KMS-11 (cell line): ENCODE results near the gene RPP40.

Source experiments
- H2AFZ ChIP-seq: fragments of 200-600 bp; sonication (generic); 2 replicates; pipeline ENCODE4 v1.6.1; 2016; ENCODE audit warnings: antibody characterized with exemption, mixed run types, low read depth
- H3K27ac ChIP-seq: fragments of 200-600 bp; sonication (generic); 2 replicates; pipeline ENCODE4 v1.6.1; 2016; ENCODE audit warnings: mild to moderate bottlenecking, mixed run types
- H3K27me3 ChIP-seq: fragments of 200-600 bp; sonication (generic); 2 replicates; pipeline ENCODE4 v1.6.1; 2017; ENCODE audit warnings: mild to moderate bottlenecking, low read depth, mixed run types, moderate library complexity; ENCODE audit not compliant: insufficient read depth
- H3K36me3 ChIP-seq: fragments of 200-600 bp; sonication (generic); 2 replicates; pipeline ENCODE4 v1.6.1; 2017; ENCODE audit warnings: mild to moderate bottlenecking, mixed run types; ENCODE audit not compliant: insufficient read depth
- H3K4me1 ChIP-seq: fragments of 200-600 bp; sonication (generic); 2 replicates; pipeline ENCODE4 v1.6.1; 2016; ENCODE audit warnings: mild to moderate bottlenecking, low read depth, mixed run types; ENCODE audit not compliant: poor library complexity, severe bottlenecking
- H3K4me2 ChIP-seq: fragments of 200-600 bp; sonication (generic); 2 replicates; pipeline ENCODE4 v1.7.0; 2016; ENCODE audit warnings: mild to moderate bottlenecking, mixed run types
- H3K4me3 ChIP-seq: fragments of 200-600 bp; sonication (generic); IDR thresholded peaks from 2 replicates; pipeline ENCODE4 v1.6.1; 2017; ENCODE audit warnings: low read depth, low read length, mixed read lengths; ENCODE audit not compliant: insufficient read depth
- H3K79me2 ChIP-seq: fragments of 200-600 bp; sonication (generic); 2 replicates; pipeline ENCODE4 v1.6.1; 2016; ENCODE audit warnings: low read depth, mixed run types; ENCODE audit not compliant: insufficient read depth
- H3K9ac ChIP-seq: fragments of 200-600 bp; sonication (generic); 2 replicates; pipeline ENCODE4 v1.6.1; 2016; ENCODE audit warnings: mild to moderate bottlenecking, mixed run types
- H4K20me1 ChIP-seq: fragments of 200-600 bp; sonication (generic); 2 replicates; pipeline ENCODE4 v1.6.1; 2016; ENCODE audit warnings: mild to moderate bottlenecking, mixed run types; ENCODE audit not compliant: insufficient read depth
- CTCF ChIP-seq: fragments of 200-600 bp; sonication (generic); conservative IDR thresholded peaks from 2 replicates; pipeline ENCODE4 v1.6.1; 2017; ENCODE audit warnings: low read depth, mild to moderate bottlenecking, antibody characterized with exemption, low read length, moderate library complexity, mixed read lengths

RPP40 gene

DNA sequence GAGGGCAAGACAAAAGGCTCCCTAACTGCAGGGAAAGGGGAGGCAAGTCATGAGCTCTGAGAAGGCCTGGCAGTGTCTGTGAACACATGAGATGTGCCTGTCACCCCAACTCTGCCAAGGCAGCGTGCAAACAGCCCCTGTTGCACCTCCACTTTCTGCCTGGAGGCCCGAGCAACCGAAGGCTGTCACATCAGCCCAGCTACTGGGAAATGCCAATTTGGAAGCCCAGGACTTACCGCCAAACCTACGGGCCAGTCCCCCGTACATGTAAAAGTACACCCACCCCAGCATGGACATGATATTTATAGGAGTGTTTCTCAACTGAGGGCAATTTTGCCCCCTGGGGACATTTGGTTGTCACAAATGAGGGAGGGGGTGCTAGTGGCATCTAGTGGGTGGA, 27.3 kb upstream of the RPP40 start:
- no peak overlapping the region for H3K4me3 ChIP-seq
- H3K4me1 ChIP-seq, result no peaks in the 10 kb centered on the region
- no peak overlapping the region for H3K27ac ChIP-seq
- no peak overlapping the region for H2AFZ ChIP-seq
- H3K9ac ChIP-seq, result no peak overlapping the region
- H4K20me1 ChIP-seq, result no peaks in the 10 kb centered on the region
- no peak for TF ChIP-seq CTCF
- H3K27me3 ChIP-seq, result no peaks in the 10 kb centered on the region
- H3K79me2 ChIP-seq, result no peaks in the 10 kb centered on the region
- H3K36me3 ChIP-seq, result no peaks in the 10 kb centered on the region
- no peak overlapping the region for H3K4me2 ChIP-seq

DNA sequence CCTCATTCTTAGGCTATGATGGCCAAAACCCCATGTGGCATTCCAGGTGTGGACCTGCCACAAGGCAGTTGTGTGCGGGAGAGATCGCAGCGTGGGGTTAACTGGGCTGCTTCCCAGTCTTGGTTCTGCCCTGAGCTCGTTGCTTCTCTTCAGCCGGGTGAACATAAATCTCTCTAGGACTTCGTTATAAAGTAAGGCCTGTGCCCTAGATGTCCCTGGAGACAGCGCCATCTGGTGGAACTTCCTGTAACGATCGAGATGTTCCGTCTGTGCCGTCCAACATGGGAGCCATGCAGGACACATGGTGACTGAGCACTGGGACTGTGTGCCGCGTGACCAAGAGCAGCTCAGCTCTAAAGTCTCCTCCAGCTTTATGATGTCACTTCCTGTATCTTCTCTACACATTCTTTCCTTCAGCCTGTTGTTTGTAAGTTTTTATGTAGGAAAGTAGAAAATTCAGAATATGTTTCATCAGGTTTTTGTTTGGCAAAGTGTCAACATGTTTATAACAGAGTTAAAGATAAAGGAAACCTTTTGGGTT, 26.8 kb upstream of the RPP40 start:
- TF ChIP-seq CTCF, result peak; percentile 51
- H3K36me3 ChIP-seq, result no peaks in the 10 kb centered on the region
- no peaks in the 10 kb centered on the region for H3K27me3 ChIP-seq
- H4K20me1 ChIP-seq, result no peaks in the 10 kb centered on the region
- no peak overlapping the region for H3K9ac ChIP-seq
- H3K4me2 ChIP-seq, result no peak overlapping the region
- H2AFZ ChIP-seq, result no peak overlapping the region
- H3K4me1 ChIP-seq, result no peaks in the 10 kb centered on the region
- no peaks in the 10 kb centered on the region for H3K79me2 ChIP-seq
- H3K4me3 ChIP-seq, result no peak overlapping the region
- H3K27ac ChIP-seq, result no peak overlapping the region

GRCh38 chr6:5029609-5030008, 25.8 kb upstream of the RPP40 start:
- H3K27me3 ChIP-seq, result no peaks in the 10 kb centered on the region
- H3K27ac ChIP-seq, result no peak overlapping the region
- H4K20me1 ChIP-seq, result no peaks in the 10 kb centered on the region
- H3K4me1 ChIP-seq, result no peaks in the 10 kb centered on the region
- H2AFZ ChIP-seq, result no peak overlapping the region
- H3K4me3 ChIP-seq, result no peak overlapping the region
- no peaks in the 10 kb centered on the region for H3K79me2 ChIP-seq
- H3K4me2 ChIP-seq, result no peak overlapping the region
- no peak overlapping the region for H3K9ac ChIP-seq
- no peak for TF ChIP-seq CTCF
- no peaks in the 10 kb centered on the region for H3K36me3 ChIP-seq

- H3K4me1 ChIP-seq, result no peaks in the 10 kb centered on the region
Measured at GRCh38 chr6:5028921-5029320, 25.1 kb upstream of the RPP40 start.

More at GRCh38 chr6:5028921-5029320, 25.1 kb upstream of the RPP40 start:
- no peaks in the 10 kb centered on the region for H3K79me2 ChIP-seq
- no peaks in the 10 kb centered on the region for H4K20me1 ChIP-seq
- H3K36me3 ChIP-seq, result no peaks in the 10 kb centered on the region
- no peak overlapping the region for H3K4me2 ChIP-seq
- H2AFZ ChIP-seq, result no peak overlapping the region
- no peak overlapping the region for H3K9ac ChIP-seq
- H3K4me3 ChIP-seq, result no peak overlapping the region
- no peak for TF ChIP-seq CTCF
- no peak overlapping the region for H3K27ac ChIP-seq
- H3K27me3 ChIP-seq, result no peaks in the 10 kb centered on the region
